Measurements from ENCODE around the gene ZFP36.
"Not testable (repeated sequence)": the region's sequence is repeated elsewhere in the genome, so short reads cannot be mapped to it uniquely, and the experiment has no call there.

ZFP36 gene, protein sequence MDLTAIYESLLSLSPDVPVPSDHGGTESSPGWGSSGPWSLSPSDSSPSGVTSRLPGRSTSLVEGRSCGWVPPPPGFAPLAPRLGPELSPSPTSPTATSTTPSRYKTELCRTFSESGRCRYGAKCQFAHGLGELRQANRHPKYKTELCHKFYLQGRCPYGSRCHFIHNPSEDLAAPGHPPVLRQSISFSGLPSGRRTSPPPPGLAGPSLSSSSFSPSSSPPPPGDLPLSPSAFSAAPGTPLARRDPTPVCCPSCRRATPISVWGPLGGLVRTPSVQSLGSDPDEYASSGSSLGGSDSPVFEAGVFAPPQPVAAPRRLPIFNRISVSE

GRCh38 chr19:39406656-39407409, at the start of gene ZFP36:
Gene ZFP36 (plus strand): TSS chr19:39406847. CDS start chr19:39406905, 58 bp downstream.
- DNase-seq: no peak

DNA sequence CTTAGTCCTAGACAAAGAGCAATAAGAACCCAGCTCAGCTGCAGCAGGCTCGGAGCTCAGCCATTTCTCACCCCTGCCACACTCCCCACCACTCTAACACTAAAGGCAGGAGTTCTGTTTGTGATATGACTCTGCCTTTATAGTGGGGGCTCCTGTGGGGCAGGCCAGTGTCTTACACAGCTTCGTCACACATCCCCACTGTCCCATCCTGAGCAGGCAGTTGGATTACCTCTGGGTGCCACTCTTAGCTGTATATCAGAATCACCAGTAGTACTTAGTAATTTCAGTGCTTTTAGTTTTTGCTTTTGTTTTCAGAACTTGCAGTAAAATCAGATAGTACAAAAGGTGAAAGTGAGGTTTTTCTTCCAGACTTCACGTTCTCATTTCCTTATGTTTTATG, 47.6 kb upstream of the ZFP36 start:
- no peak for DNase-seq

DNA sequence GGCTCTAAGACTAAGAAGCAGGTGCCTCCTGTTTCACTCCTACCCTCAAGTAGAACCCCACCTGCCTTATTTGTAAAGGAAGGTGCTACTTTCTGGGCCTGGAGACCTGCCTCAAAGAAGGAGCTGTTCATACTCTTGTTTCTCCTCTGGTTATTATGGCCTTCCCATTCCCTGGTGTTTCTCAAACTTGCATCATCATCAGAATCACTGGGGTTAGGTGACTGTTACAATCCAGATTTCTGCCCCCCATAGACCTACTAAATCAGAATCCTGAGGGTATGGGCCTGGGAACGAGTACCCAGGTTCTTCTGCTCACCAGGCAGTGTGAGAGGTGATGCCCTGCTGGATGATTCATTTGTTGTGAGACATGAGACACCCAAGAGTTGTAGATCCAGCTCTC, 46.0 kb upstream of the ZFP36 start:
- DNase-seq: no peak

DNA sequence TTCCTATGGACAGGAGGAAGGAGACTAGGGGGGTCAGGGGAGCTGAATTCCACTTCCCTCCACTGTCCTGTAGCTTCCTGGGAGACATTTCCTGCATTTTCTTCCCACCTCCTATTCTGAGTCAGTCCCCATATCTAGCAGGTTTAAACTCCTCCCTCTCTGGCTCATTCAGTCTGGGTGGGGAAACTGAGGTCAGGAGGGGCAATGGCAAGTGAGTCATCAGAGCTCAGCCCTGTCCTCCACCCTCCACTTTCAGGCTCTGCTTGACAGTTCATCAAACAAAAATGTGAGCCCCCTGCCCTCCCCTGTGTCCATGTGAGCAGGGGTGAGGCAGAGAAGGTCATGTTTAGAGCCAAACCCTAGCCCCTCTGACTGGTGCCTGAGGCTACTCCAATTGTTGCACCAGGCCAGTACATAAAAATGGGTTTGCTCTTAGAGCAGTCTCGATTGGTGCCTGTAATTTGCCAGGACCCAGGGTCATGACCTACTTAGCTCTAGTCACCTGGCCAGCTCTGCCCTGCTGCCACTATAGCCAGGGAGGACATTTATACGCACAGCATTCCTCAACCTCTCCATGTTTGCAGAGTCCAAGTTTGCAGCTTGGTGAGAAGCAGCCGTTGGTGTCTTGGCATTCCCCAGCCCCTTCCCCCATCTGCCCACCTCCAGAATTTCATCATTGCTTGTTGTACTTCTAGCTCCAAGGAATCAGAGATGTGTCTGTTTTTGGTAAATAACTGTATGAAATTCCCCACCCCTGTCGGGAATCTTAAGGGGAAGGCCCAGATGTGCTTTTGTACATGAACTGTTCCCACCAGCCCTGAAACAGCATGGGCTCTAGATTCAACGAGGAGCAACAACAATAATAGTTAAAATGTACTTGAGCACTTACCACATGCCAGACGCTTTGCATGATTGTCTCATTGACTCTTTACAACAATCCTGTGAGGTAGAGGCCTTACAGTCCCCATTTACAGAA, 43.7 kb upstream of the ZFP36 start:
- no peak for DNase-seq

DNA sequence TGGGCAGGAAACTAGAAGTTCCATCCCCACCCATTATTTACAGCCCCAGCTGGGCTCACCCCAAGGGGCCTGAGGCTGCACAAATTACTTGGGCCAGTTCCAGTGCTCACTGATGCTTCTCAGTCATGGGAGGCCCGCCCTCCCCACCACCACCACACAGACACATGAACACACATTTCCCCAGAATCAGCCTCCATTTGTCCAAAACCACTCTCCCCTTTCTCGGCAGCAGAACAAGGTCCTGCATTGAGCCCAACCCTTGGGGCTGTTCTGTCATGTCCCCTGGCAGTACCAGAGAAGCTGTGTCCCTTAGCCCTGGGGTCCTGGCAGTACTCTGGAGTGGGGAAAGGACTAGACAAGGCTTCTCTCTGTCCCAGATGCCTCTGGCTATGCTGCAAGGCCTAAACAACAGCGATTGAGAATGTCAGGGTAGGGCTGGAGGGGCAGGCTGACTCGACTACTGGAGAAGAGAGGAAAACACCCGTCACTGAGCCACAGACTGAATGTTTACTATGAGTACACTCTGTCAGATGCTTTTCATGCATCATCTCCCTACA, 42.7 kb upstream of the ZFP36 start:
- DNase-seq: no peak

GRCh38 chr19:39365531-39365930, 41.1 kb upstream of the ZFP36 start:
- no peak for DNase-seq

DNA sequence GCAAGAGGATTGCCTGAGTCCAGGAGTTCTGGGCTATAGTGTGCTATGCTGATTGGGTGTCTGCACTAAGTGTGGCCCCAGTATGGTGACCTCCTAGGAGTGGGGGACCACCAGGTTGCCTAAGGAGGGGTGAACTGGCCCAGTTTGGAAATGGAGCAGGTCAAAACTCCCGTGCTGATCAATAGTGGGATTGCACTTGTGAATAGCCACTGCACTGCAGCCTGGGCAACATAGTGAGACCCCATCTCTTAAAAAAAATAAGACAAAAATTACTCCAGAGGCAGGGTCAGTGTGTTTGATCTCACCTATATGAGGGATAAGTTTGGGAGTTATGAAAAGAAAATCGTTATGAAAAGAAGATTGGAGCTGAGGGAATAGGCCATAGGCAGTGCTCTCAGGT, 37.4 kb upstream of the ZFP36 start:
- no peak for DNase-seq

DNA sequence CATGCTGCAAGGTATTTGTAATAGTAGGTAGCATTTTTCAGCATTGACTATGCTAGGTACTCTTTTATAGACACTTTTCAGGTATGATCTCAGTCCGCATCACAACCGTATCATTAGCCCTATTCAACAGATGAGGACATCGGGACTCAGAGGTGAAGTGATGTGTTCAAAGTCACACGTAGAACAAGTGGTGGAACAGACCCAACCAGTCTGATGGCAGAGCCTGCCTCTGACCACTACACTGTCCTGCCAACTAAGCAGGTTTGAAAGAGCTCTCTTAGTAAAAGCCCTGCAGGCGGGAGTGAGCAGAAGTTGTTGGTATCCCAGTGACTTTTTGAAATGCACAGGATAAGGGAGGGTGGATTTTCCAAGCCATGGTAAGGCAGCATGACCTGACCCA, 35.9 kb upstream of the ZFP36 start:
- DNase-seq: no peak

DNA sequence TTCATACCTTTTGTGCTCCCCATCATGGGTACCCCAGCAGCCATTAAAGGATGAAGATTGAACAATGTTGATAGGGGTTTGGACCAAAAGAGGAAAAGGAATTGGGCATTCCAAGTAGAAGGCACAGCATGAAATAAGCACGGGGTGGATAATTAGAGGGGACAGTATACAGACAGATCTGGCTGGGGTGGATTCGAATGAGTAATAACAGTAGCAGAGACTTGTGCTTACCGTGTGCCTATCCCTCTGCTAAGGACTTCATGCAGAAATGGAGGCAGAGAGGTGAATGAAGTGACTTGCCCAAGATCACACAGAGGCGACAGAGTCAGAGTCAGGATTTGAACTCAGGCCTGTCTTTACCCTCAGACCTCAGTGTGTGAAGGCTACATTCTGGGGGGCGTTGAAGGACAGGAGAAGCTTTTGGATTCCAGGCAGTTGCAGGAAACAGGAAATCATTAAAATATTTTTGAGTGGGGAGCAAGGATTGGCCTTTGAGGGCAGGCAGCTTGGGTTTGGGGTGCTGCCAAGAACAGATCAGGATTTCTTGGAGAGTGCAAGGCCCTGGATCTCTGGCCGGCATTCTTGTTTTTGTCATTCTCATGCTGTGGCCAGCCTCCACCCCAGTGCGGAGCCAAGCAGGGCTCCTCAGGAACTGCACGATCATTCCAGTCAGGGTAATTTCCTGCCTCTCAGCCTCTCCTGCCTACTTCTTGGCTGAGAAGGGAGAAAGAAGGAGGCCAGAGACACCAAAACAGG, 34.4 kb upstream of the ZFP36 start:
- DNase-seq: no peak

DNA sequence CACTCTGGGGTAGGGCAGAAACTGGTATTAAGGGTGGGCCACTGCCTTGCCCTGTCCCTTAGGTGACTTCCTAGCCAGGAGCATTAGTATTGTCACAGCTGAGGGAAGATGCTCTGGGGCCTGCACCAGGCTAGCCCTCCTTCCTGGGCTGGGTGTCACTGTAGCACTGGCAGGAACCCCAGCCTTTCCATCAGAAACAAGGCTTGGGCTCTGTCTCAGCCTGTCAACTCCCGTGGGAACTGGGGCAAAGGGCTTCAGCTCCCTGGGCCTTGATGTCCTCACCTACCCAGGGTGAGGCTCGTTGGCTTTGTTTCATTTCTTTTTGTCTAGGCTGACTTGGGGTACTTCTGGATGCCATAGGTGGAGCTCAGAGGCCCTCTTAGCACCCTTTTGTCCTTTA, 33.7 kb upstream of the ZFP36 start:
- no peak for DNase-seq

GRCh38 chr19:39375929-39376328, 30.7 kb upstream of the ZFP36 start:
- no peak for DNase-seq

- DNase-seq: no peak
Observed at GRCh38 chr19:39377373-39378362, 29.0 kb upstream of the ZFP36 start.

- not testable (repeated sequence) for DNase-seq
Observed at GRCh38 chr19:39379366-39379765, 27.3 kb upstream of the ZFP36 start.

DNA sequence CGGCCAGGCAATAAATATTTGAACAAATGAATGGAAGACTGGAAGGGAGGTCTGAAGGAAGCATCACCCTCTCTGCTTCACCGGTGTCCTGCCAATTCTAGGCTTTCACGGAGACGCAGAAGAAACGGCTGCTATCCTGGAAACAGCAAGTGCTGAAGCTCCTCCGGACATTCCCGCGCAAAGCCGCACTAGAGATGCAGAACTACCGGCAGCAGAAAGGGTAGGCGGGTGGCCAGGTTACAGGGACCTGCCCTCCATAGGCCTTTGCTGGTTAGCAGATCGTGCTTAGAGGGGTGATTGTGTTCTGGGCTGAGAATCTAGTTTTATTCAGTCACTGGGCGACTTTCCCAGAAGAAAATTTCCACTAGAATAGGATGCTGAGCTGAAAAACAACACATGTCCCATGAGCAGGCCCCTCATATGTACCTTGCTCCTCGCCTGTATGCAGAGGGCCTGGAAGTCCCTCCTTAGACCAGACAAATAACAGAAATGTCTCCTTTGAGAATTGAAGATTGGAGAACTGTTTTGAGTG, 26.7 kb upstream of the ZFP36 start:
- no peak for DNase-seq

GRCh38 chr19:39380521-39381502, 25.8 kb upstream of the ZFP36 start:
- DNase-seq: no peak

- no peak for DNase-seq
Observed at GRCh38 chr19:39381910-39382611, 24.6 kb upstream of the ZFP36 start.

DNA sequence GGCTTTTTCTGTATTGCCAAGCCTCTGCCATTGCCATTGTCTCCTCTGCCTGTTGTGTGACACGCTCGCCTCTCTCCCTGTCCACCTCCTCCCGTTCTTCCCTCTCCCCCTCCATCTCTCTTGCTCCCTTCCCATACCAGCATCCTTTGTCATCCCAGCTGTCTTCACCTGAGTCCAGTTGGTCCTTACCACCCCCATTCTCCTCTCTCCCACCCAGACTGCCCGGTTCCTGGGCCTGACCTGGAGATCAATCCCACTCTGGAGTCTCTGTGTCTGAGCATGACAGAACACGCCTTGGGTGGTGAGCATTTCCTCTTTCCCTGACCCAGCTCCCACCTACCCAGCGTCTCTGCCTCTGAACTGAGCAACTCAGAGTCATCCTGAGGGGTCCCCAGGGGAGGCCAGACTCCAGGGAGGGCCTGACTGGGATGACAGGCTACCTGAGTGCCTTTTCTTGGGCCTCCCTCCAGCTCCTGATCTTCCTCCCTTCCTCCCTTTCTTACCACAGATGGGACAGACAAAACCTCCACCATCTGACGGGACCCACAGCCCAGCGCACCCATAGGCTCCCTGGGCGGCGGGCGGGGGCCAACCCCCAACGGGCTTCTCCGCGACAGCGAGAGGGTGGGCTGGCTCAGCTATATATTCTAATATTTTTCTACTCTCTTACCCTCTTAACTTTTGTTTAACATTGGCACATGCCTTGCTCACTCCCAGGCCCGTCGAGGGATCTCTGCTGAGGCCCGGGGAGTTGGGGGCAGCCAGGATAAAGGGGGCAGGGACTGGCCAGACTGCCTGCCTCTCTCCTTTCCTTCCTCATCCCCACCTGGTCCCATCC, 23.4 kb upstream of the ZFP36 start:
- no peak for DNase-seq
